Upper lobe of left lung (tissue), 4 donors: Measurements from ENCODE around the gene RBM18.

Experiments used
- POLR2AphosphoS5 ChIP-seq, 2 donors: sonication (generic); formaldehyde crosslinking; IDR thresholded peaks; one replicate each; pipeline ENCODE4 v1.5.1; 2017; ENCODE audit warnings: antibody characterized with exemption in 2 of 2
- TF ChIP-seq, protein P1 (sequence below), 6 experiments: fragments of 450-650 bp in 4 of 6; fragments of 200-600 bp in 2 of 6; sonication (generic) in 2 of 6; IDR thresholded peaks; one replicate each; pipeline ENCODE4 v1.5.1; 2016 to 2019; ENCODE audit warnings: antibody characterized with exemption in 6 of 6

- no peak for TF ChIP-seq POLR2AphosphoS5 (IDR thresholded peaks at IDR 0.05)
- TF ChIP-seq, protein P1, sequence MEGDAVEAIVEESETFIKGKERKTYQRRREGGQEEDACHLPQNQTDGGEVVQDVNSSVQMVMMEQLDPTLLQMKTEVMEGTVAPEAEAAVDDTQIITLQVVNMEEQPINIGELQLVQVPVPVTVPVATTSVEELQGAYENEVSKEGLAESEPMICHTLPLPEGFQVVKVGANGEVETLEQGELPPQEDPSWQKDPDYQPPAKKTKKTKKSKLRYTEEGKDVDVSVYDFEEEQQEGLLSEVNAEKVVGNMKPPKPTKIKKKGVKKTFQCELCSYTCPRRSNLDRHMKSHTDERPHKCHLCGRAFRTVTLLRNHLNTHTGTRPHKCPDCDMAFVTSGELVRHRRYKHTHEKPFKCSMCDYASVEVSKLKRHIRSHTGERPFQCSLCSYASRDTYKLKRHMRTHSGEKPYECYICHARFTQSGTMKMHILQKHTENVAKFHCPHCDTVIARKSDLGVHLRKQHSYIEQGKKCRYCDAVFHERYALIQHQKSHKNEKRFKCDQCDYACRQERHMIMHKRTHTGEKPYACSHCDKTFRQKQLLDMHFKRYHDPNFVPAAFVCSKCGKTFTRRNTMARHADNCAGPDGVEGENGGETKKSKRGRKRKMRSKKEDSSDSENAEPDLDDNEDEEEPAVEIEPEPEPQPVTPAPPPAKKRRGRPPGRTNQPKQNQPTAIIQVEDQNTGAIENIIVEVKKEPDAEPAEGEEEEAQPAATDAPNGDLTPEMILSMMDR (IDR thresholded peaks at IDR 0.05), result no peak
Measured at GRCh38 chr9:122215663-122216062, 49.0 kb downstream of the RBM18 start.
